Measurements from ENCODE around the gene WDR43.

WDR43 gene

DNA sequence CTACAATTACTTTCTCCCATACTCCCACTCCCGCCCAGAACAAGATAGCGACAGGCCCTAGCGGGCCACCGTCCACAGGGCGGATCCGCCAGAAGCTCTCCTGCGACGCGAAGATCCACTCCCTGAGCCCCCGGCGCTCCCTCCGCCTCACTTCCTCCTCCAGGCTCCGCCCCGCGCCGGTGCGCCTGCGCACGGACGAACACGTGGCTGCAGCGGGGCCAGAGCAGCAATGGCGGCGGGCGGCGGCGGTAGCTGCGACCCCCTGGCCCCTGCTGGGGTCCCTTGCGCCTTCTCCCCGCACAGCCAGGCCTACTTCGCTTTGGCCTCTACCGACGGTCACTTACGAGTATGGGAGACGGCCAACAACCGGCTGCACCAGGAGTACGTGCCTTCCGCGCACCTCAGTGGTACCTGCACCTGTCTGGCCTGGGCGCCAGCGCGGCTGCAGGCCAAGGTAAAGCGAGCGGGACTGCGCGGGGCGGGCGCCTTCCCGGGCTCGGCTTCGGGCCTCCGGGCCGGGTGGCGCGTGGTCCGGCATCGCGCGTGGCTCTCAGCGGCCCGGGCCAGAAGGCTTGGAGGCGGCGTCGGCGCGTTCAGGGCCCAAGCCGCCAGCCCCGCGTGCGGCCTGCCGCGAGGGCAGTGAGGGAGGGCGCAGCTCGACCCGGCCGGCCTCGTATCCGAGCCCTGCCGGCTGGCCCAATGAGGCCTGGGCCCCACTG lies at the start of gene WDR43:
TSS of gene WDR43 (plus strand) at position 198 of the 719 bp plus-strand sequence. CDS start at position 230, 32 bp downstream.
- H3K27me3 Mint-ChIP-seq: no peaks in the 10 kb centered on the region
- peaks cover 24% of the 10 kb centered on the region for H3K4me1 Mint-ChIP-seq
- no peaks in the 10 kb centered on the region for H3K9me3 Mint-ChIP-seq
- H3K27ac Mint-ChIP-seq: peak within 1 kb of the TSS; percentile 97
- H3K4me3 Mint-ChIP-seq: peak within 1 kb of the TSS; percentile 100
- H3K36me3 Mint-ChIP-seq: peaks cover 12% of the 10 kb centered on the region

DNA sequence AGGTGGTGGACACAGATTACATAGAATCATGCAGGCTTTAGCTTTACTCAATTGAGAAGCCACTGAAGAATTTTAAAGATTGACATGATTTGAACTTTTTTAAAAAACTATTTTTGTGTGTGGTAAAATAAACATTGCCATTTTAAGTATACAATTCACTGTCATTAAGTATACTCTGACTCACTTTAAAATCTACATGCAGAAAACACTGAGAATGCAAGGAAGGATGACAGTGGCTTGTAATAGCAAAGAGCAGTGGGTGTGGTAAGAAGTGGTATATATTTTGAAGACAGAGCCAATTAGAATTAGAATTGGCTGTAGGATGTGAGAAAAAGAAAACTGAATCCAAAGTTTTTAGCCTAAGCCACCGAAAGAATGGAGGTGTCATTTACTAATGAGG lies 39.3 kb upstream of the WDR43 start:
- H3K27ac Mint-ChIP-seq: no peak overlapping the region
- no peak overlapping the region for H3K4me3 Mint-ChIP-seq
- peaks cover 3% of the 10 kb centered on the region for H3K4me1 Mint-ChIP-seq
- no peaks in the 10 kb centered on the region for H3K9me3 Mint-ChIP-seq
- H3K27me3 Mint-ChIP-seq: no peaks in the 10 kb centered on the region
- H3K36me3 Mint-ChIP-seq: peaks cover 8% of the 10 kb centered on the region

DNA sequence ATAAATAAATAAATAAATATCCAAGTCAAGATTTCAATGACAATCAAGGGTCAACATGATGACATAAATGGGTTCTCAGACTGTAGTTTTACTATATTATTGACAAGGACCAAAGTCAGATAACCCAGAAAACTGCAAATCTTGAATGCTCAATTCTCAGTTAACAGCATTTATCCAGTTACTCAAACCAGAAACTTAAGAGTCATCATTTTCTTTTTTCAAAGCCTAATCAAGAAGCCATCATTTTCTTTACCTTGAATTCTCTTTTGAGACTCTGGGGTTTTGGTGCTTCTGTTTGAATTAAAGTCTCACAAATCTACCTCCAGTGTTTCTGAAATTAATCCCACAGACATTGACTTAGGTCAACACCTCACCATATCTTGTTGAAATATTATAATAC lies 38.5 kb upstream of the WDR43 start:
- Mint-ChIP-seq H3K36me3 (peaks cover 13% of the 10 kb centered on the region), H3K9me3 (no peaks in the 10 kb centered on the region), H3K27ac (no peak overlapping the region), H3K4me1 (peaks cover 3% of the 10 kb centered on the region), H3K27me3 (no peaks in the 10 kb centered on the region), H3K4me3 (no peak overlapping the region)

- no peak overlapping the region for H3K27ac Mint-ChIP-seq
- no peaks in the 10 kb centered on the region for H3K27me3 Mint-ChIP-seq
- H3K4me1 Mint-ChIP-seq: peaks cover 47% of the 10 kb centered on the region
- H3K4me3 Mint-ChIP-seq: peak overlapping the region; percentile 88
- peaks cover 8% of the 10 kb centered on the region for H3K36me3 Mint-ChIP-seq
- no peaks in the 10 kb centered on the region for H3K9me3 Mint-ChIP-seq
Observed at GRCh38 chr2:28868611-28869010, 25.9 kb upstream of the WDR43 start.

DNA sequence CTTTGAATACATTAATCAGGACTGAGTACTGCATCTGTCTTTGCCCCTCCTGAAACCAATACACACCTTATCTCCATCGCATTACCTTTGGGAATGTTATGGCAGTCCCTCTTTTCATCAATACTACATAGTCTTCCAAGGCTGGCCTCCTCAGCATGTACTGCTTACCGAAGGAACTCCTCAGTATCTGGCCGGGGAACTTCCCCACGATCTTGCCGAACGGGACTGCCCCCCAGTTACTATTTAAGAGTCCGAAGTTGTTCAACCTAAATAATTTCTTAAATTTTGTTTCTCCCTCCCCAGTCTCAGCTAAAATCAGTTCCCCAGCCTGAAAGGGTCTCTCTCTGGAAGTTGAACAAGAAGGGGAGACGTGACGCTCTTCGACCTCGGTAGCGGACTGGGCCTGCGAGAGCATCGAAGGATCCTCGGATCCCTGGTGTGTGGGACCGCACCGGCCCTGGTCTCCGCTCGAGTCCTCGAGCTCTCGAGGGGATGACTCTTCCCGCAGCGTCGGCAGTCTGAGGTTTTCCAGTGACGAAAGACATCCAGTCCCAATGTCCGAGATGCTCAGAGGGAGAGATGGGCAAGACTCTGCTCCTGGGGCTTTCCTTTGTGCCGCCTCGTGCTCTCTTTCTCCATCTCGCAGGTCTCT lies 24.8 kb upstream of the WDR43 start:
- peak overlapping the region; percentile 93 for H3K27ac Mint-ChIP-seq
- H3K4me1 Mint-ChIP-seq: peaks cover 40% of the 10 kb centered on the region
- H3K36me3 Mint-ChIP-seq: peaks cover 4% of the 10 kb centered on the region
- no peaks in the 10 kb centered on the region for H3K27me3 Mint-ChIP-seq
- H3K4me3 Mint-ChIP-seq: peak overlapping the region; percentile 95
- no peaks in the 10 kb centered on the region for H3K9me3 Mint-ChIP-seq

GRCh38 chr2:28870146-28870891 lies 24.1 kb upstream of the WDR43 start, which contains the start of gene TRMT61B:
Gene TRMT61B (minus strand): TSS chr2:28870309. CDS start chr2:28870277, 32 bp downstream.
- Mint-ChIP-seq H3K36me3 (peaks cover 4% of the 10 kb centered on the region), H3K4me1 (peaks cover 33% of the 10 kb centered on the region), H3K9me3 (no peaks in the 10 kb centered on the region), H3K4me3 (peak within 1 kb of the TSS; percentile 95), H3K27ac (peak within 1 kb of the TSS; percentile 93), H3K27me3 (peaks cover 2% of the 10 kb centered on the region)

DNA sequence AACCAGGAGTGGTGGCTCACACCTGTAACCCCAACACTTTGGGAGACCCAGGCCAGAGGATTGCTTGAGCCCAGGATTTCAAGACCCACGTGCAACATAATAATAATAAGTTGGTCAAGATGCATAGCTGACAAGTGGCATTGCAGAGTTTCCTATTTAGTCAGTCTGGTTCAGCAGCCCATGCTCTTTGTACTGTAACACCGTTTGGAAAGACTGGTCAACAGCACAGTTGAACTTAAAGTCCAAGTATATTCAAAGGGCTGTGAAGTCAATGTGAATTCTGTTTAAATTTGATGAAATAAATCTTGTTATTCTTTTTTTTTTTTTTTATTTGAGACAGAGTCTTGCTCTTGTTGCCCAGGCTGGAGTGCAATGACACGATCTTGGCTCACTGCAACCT lies 22.8 kb upstream of the WDR43 start:
- H3K9me3 Mint-ChIP-seq: no peaks in the 10 kb centered on the region
- peaks cover 25% of the 10 kb centered on the region for H3K4me1 Mint-ChIP-seq
- peaks cover 10% of the 10 kb centered on the region for H3K27me3 Mint-ChIP-seq
- no peak overlapping the region for H3K27ac Mint-ChIP-seq
- H3K4me3 Mint-ChIP-seq: no peak overlapping the region
- peaks cover 4% of the 10 kb centered on the region for H3K36me3 Mint-ChIP-seq

GRCh38 chr2:28880193-28880592 lies 14.3 kb upstream of the WDR43 start:
- H3K9me3 Mint-ChIP-seq: no peaks in the 10 kb centered on the region
- H3K27ac Mint-ChIP-seq: no peak overlapping the region
- H3K27me3 Mint-ChIP-seq: peaks cover 15% of the 10 kb centered on the region
- no peak overlapping the region for H3K4me3 Mint-ChIP-seq
- H3K36me3 Mint-ChIP-seq: no peaks in the 10 kb centered on the region
- H3K4me1 Mint-ChIP-seq: no peaks in the 10 kb centered on the region

GRCh38 chr2:28893488-28893887 lies 979 bp upstream of the WDR43 start:
- H3K27me3 Mint-ChIP-seq: no peaks in the 10 kb centered on the region
- H3K36me3 Mint-ChIP-seq: peaks cover 11% of the 10 kb centered on the region
- no peak overlapping the region for H3K4me3 Mint-ChIP-seq
- H3K9me3 Mint-ChIP-seq: no peaks in the 10 kb centered on the region
- H3K27ac Mint-ChIP-seq: no peak overlapping the region
- peaks cover 13% of the 10 kb centered on the region for H3K4me1 Mint-ChIP-seq

DNA sequence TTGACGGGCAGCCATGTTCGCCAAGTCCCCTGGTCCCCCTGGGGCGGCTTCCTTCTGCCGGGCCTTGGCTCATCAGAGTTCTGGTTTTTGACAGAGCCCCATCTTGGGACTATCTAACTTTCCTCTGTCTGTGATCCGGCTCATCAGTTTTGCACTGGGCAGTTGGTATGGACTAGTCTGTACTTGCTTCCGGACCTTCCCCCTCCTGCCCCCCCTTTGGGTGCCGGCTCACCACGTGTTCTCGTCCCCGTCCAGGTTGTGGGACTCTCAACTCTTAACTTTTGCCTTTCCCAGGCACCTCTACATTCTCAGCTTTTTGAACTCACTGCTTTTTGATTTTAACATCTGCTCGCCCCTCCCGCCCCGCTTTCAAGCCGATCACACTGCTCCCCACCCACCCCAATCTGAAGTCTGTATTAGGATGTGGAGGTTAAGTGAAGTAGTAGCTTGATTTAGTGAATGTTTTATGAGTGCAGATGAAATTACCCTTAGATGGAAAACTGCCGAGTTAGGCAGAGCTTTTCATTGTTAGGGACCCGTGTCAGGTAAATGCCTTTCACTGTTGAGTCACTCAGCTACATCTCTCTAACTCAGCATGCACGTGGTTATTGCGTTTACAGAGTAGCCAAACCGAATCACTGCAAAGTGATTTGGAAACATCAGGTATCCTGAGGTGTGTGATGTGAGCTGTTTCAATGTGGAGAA lies 874 bp downstream of the WDR43 start:
- H3K4me3 Mint-ChIP-seq: peak overlapping the region; percentile 100
- H3K27ac Mint-ChIP-seq: peak overlapping the region; percentile 97
- peaks cover 28% of the 10 kb centered on the region for H3K4me1 Mint-ChIP-seq
- no peaks in the 10 kb centered on the region for H3K27me3 Mint-ChIP-seq
- H3K36me3 Mint-ChIP-seq: peaks cover 12% of the 10 kb centered on the region
- no peaks in the 10 kb centered on the region for H3K9me3 Mint-ChIP-seq

DNA sequence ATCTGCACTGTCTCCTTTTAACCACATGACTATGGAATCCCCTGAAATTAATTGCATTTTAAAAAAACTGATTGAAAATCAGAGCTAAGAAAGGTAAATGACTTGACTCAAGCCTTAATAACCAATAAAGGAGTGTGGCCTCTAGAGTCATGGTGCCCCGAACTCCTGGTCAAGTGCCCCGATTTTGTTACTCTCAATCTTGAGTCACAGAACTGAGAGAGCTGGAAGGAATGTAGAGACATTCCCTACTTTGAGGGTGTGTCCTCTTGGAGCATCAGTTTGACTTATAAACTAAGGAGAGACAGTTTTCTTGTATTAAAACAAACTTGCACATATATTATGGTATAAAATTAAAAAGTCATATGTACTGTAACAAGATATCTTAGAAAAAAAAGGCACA lies 2.4 kb downstream of the WDR43 start:
- no peaks in the 10 kb centered on the region for H3K27me3 Mint-ChIP-seq
- H3K27ac Mint-ChIP-seq: no peak overlapping the region
- H3K4me1 Mint-ChIP-seq: peaks cover 44% of the 10 kb centered on the region
- no peaks in the 10 kb centered on the region for H3K9me3 Mint-ChIP-seq
- peaks cover 15% of the 10 kb centered on the region for H3K36me3 Mint-ChIP-seq
- H3K4me3 Mint-ChIP-seq: peak overlapping the region; percentile 100

DNA sequence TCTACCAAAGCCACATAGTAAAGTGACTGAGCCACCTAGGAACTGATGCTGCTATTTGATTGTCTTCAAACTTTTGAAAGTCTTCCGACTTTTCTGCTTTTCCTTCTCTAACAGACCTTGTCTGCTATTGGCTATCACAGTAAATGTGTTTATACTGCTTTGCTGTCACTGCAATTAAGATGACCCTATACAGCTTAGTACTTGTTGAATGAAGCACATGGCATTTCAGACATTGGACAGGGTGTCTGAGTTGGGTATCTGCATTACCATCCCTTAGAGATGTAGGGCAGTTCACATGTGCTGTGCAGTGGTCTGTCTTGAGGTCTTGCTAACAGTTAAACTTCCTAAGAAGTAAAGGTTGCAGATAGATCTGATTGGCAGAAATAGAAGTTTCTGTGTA lies 3.6 kb downstream of the WDR43 start:
- H3K36me3 Mint-ChIP-seq: peaks cover 15% of the 10 kb centered on the region
- no peak overlapping the region for H3K27ac Mint-ChIP-seq
- H3K4me3 Mint-ChIP-seq: peak overlapping the region; percentile 100
- H3K4me1 Mint-ChIP-seq: peaks cover 53% of the 10 kb centered on the region
- H3K27me3 Mint-ChIP-seq: no peaks in the 10 kb centered on the region
- no peaks in the 10 kb centered on the region for H3K9me3 Mint-ChIP-seq

- Mint-ChIP-seq H3K27ac (no peak overlapping the region), H3K9me3 (no peaks in the 10 kb centered on the region), H3K27me3 (no peaks in the 10 kb centered on the region), H3K4me3 (no peak overlapping the region), H3K4me1 (peaks cover 74% of the 10 kb centered on the region), H3K36me3 (peaks cover 12% of the 10 kb centered on the region)
Observed at GRCh38 chr2:28901202-28901601, 6.7 kb downstream of the WDR43 start.

- H3K4me1 Mint-ChIP-seq: peaks cover 77% of the 10 kb centered on the region
- no peaks in the 10 kb centered on the region for H3K27me3 Mint-ChIP-seq
- H3K27ac Mint-ChIP-seq: no peak overlapping the region
- H3K4me3 Mint-ChIP-seq: no peak overlapping the region
- H3K9me3 Mint-ChIP-seq: no peaks in the 10 kb centered on the region
- H3K36me3 Mint-ChIP-seq: peaks cover 14% of the 10 kb centered on the region
Observed at GRCh38 chr2:28901841-28902240, 7.4 kb downstream of the WDR43 start.

DNA sequence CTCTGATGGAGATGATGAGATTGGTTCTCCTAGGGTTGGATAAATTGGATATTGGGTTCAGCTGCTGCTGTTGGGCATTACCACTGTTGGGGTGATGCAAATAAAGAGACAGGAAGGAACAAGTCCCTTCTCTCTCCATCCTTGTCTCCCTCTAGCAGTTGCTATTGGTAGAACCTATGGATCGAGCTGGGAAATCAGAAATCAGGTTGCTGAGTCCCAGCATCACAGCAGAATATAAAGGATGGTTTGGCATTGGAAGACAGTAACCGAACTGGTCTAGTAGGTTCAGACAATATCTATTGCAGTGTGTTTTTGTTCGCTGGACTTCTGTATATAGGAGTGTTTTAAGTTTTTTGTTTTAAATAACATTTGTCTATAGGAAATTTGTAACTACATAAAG lies 8.1 kb downstream of the WDR43 start:
- peaks cover 74% of the 10 kb centered on the region for H3K4me1 Mint-ChIP-seq
- H3K36me3 Mint-ChIP-seq: peaks cover 15% of the 10 kb centered on the region
- no peaks in the 10 kb centered on the region for H3K9me3 Mint-ChIP-seq
- H3K4me3 Mint-ChIP-seq: no peak overlapping the region
- H3K27me3 Mint-ChIP-seq: no peaks in the 10 kb centered on the region
- no peak overlapping the region for H3K27ac Mint-ChIP-seq
